ENCODE results near the gene ZNF22.

ZNF22 gene

GRCh38 chr10:44956717-44957706, 43.7 kb upstream of the ZNF22 start:
- no peak for TF ChIP-seq CTCF (IDR thresholded peaks at IDR 0.05)

DNA sequence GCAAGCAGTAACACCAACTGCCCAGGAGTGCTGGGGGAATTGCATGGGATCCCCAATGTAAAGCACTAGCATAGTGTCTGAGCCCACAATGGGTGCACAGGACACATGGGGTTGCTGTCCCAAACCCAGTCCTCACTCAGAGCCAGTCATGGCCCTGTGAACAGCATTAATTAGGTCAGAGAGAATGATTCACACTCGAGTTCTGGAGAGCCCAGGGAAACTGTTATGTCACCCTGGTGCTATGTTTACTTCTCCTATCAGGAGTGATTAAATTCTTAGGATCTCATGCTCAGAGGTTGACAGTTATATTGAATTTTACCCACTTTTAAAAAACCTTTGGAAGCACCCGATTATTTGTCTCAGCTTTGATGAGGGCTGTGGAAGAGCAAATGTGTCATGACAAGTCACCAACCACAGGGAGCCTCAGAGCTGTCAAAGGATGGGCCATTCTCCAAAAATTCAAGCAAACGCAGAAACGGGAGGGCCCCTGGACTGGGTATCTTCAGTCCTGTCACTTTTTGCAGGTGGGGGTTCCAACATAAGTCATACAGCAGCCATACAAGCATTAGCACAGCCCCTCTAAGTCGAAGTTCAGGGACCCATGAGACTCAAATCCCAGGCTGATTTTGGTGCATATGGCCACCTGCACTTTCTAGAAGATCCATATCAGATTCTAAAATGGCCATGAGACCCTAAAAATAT, 42.4 kb upstream of the ZNF22 start:
- TF ChIP-seq CTCF (IDR thresholded peaks at IDR 0.05) = no peak

- no peak for TF ChIP-seq CTCF (IDR thresholded peaks at IDR 0.05)
Measured at GRCh38 chr10:44958898-44959246, 41.9 kb upstream of the ZNF22 start.

DNA sequence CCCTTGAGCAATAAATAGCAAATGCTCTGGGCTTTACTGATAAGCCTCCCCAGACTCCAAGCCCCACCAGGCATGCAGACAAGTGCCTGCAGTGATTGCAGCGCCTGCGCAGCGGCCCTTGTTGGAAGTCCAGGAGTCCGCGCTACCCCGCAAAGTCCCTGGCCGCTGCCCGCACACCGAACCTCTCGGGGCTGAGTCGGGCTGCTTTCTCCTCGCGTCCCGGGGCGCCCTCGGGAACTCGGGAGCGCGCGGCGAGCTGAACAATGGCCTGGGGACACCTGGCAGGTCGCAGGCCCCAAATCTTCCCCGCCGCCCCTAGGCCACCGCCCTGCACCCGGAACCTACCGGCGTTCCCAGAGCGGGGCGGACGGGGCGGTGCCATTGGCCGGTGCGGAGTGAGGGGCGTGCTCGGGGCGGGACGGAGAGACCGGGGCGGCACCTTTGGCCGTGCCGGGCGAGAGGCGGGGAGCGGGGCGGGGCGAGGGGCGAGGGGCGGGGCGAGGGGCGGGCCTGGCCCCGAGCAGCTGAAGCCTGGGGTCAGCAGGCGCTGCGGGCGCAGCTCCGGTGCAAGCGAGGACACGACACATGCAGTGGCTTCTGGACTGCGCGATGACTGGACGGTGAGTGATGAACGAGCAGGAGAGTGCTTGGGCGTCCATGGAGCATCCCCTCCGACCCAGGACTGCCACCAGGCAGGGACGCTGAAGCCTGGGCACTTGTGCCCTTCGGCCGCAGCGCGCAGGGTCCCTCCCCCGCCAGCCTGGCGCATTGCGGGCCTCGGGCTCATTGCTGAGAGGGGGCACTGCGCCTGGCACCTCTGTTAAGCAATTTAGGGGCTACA, 41.3 kb upstream of the ZNF22 start, which contains the start of gene RASSF4:
RASSF4 (plus strand) TSS at position 556 of the 841 bp plus-strand sequence. CDS start 10,401 bp downstream, outside the sequence.
- no peak for TF ChIP-seq CTCF (IDR thresholded peaks at IDR 0.05)

- TF ChIP-seq CTCF (IDR thresholded peaks at IDR 0.05) = no peak
Measured at GRCh38 chr10:44960088-44960460, 40.6 kb upstream of the ZNF22 start.

GRCh38 chr10:44960482-44961229, 40.1 kb upstream of the ZNF22 start:
- no peak for TF ChIP-seq CTCF (IDR thresholded peaks at IDR 0.05)

DNA sequence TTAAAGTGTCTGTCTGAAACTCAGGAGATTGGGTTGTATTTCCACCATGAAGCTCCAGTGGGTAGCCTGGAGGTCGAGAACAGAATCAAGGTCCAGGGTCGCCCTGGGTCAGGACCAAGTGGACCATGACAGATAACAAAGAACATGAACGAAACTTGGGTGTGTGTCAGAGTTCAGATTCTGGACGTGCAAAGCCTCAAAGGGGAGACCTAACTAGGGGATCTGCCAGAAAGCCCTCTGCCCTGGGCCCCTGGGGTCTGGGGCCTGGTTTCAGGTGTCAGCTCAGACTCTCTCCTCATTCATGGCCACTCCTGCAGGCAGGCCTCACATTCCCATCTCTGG, 39.5 kb upstream of the ZNF22 start:
- no peak for TF ChIP-seq CTCF (IDR thresholded peaks at IDR 0.05)
